ENCODE results near the gene ADGRE2. TPM values are rescaled to one million over a fixed set of nuclear protein-coding genes. Genes with fewer than 3 reads are reported as not detected.

Gene ADGRE2
- total and polyA plus RNA-seq, 2 experiments from 2014 or later, result 2.4 TPM

GRCh38 chr19:14748601-14749000, 29.8 kb downstream of the ADGRE2 start:
- H3K27me3 Mint-ChIP-seq (ENCODE audit: insufficient read depth, low read depth, poor library complexity), result no peaks in the 10 kb centered on the region
- H3K4me1 Mint-ChIP-seq, result no peaks in the 10 kb centered on the region

More at GRCh38 chr19:14748601-14749000, 29.8 kb downstream of the ADGRE2 start:
- Histone ChIP-seq H3K27me3 (ENCODE audit: insufficient read depth) (no peaks in the 10 kb centered on the region), H3K4me3 (no peak overlapping the region), H3K79me2 (replicated peaks; ENCODE audit: insufficient read depth) (no peaks in the 10 kb centered on the region), H3K4me1 (ENCODE audit: insufficient read depth) (no peaks in the 10 kb centered on the region), H4K20me1 (replicated peaks; ENCODE audit: insufficient read depth) (no peaks in the 10 kb centered on the region), H3K27ac (ENCODE audit: low read depth) (no peak overlapping the region), H3K36me3 (ENCODE audit: insufficient read depth) (no peaks in the 10 kb centered on the region), H2AFZ (no peak overlapping the region), H3K9me2 (ENCODE audit: insufficient read depth) (no peaks in the 10 kb centered on the region), H3K4me2 (no peak overlapping the region), H3F3A (replicated peaks; ENCODE audit: low read depth) (no peaks in the 10 kb centered on the region; the same call in 1 of the 2 replicates)
- TF ChIP-seq POLR2AphosphoS5 (IDR thresholded peaks at IDR 0.05; ENCODE audit: low read depth) (no peak), CTCF (conservative IDR thresholded peaks at IDR 0.05; ENCODE audit: low read depth in 2 of 2) (no peak), EZH2 (IDR thresholded peaks at IDR 0.05; ENCODE audit: low read depth, unreplicated experiment) (no peak), CREB1 (CRISPR knock-in tag; IDR thresholded peaks at IDR 0.05; ENCODE audit: low read depth) (no peak), JUNB (IDR thresholded peaks at IDR 0.05; ENCODE audit: unreplicated experiment) (no peak), NANOG (IDR thresholded peaks at IDR 0.05; ENCODE audit: borderline replicate concordance) (no peak), STAT1 (IDR thresholded peaks at IDR 0.05; ENCODE audit: unreplicated experiment) (no peak), EZH2phosphoT487 (IDR thresholded peaks at IDR 0.05; ENCODE audit: unreplicated experiment) (no peak), ZNF331 (CRISPR knock-in tag; IDR thresholded peaks at IDR 0.05; ENCODE audit: low read depth) (no peak), ZNF114 (CRISPR knock-in tag; IDR thresholded peaks at IDR 0.05) (no peak), REST (IDR thresholded peaks at IDR 0.05; ENCODE audit: unreplicated experiment) (no peak), ETS1 (IDR thresholded peaks at IDR 0.05) (no peak), ZNF462 (CRISPR knock-in tag; IDR thresholded peaks at IDR 0.05) (no peak)
- Mint-ChIP-seq H3K36me3 (ENCODE audit: low read depth) (peaks cover 38% of the 10 kb centered on the region), H3K27ac (no peak overlapping the region), H3K9me3 (peaks cover 13% of the 10 kb centered on the region; the same call in 2 of the 3 replicates), H3K4me3 (no peak overlapping the region)
- no peak for DNase-seq (ENCODE audit: low spot score)
- ATAC-seq, result no peak

Data from GM23338 (cell line).